GM21723 (cell line): ENCODE data around the gene ZNF175.
"Not testable (repeated sequence)": the region's sequence is repeated elsewhere in the genome, so short reads cannot be mapped to it uniquely, and the experiment has no call there.

Experiments used
- ATAC-seq: cut with Tn5 transposase; IDR thresholded peaks from one replicate; pipeline ENCODE4 v1.9.1; 2021; ENCODE audit warnings: mild to moderate bottlenecking, moderate library complexity; ENCODE audit not compliant: unreplicated experiment

ZNF175 gene

GRCh38 chr19:51626675-51627074, 55.6 kb downstream of the ZNF175 start:
- no peak for ATAC-seq

GRCh38 chr19:51627491-51628138, 56.5 kb downstream of the ZNF175 start:
- ATAC-seq = no peak

- ATAC-seq = no peak
These were observed 57.3 kb downstream of the ZNF175 start for GRCh38 chr19:51628153-51628939.

GRCh38 chr19:51630315-51630714, 59.2 kb downstream of the ZNF175 start, which contains the start of gene SIGLEC5:
SIGLEC5 (minus strand) TSS chr19:51630401; CDS start chr19:51630335, 66 bp downstream.
- ATAC-seq = not testable (repeated sequence)

GRCh38 chr19:51632126-51632525, 61.0 kb downstream of the ZNF175 start:
- ATAC-seq = no peak

GRCh38 chr19:51637362-51637978, 66.4 kb downstream of the ZNF175 start:
- ATAC-seq = no peak

- no peak for ATAC-seq
These were observed 68.8 kb downstream of the ZNF175 start for GRCh38 chr19:51639916-51640315.

- no peak for ATAC-seq
These were observed 69.3 kb downstream of the ZNF175 start for GRCh38 chr19:51640386-51640785.

- no peak for ATAC-seq
These were observed 70.6 kb downstream of the ZNF175 start for GRCh38 chr19:51641648-51642047.
